Small intestine (tissue), 7 donors: ENCODE data around the gene CCDC180. TPM values are rescaled to one million over a fixed set of nuclear protein-coding genes. Genes with fewer than 3 reads are reported as not detected.

Experiments
- DNase-seq, 2 donors: peaks; one replicate each; pipeline versions ENCODE4 v3.0.0 to v3.0.0-alpha.2; 2013
- FAIRE-seq: peaks from 2 replicates; lab custom pipeline; 2012; peaks lifted over from hg19 to GRCh38; lab: Jason Lieb, UNC
- H3K27ac ChIP-seq, 3 donors: one replicate each; pipeline ENCODE4 v1.5.1; 2013; ENCODE audit warnings: low read length in 2 of 3, mild to moderate bottlenecking in 2 of 3, control low read depth in 1 of 3, inconsistent platforms in 1 of 3, low read depth in 1 of 3, moderate library complexity in 1 of 3
- H3K27me3 ChIP-seq, 3 donors: one replicate each; pipeline ENCODE4 v1.6.1; 2013; ENCODE audit warnings: low read length in 3 of 3, inconsistent platforms in 1 of 3; ENCODE audit not compliant: control insufficient read depth in 3 of 3, insufficient read depth in 3 of 3
- H3K36me3 ChIP-seq, 3 donors: one replicate each; pipeline ENCODE4 v1.6.1; 2013; ENCODE audit warnings: low read length in 3 of 3, inconsistent platforms in 1 of 3, low read depth in 1 of 3, mild to moderate bottlenecking in 1 of 3, moderate library complexity in 1 of 3; ENCODE audit not compliant: control insufficient read depth in 3 of 3, insufficient read depth in 2 of 3
- H3K4me1 ChIP-seq, 3 donors: one replicate each; pipeline ENCODE4 v1.6.1; 2013; ENCODE audit warnings: low read length in 2 of 3, inconsistent platforms in 1 of 3, low read depth in 1 of 3, mild to moderate bottlenecking in 1 of 3, moderate library complexity in 1 of 3; ENCODE audit not compliant: control insufficient read depth in 3 of 3, insufficient read depth in 2 of 3
- H3K4me3 ChIP-seq, 3 donors: one replicate each; pipeline ENCODE4 v1.5.1; 2013; ENCODE audit warnings: low read length in 3 of 3, control low read depth in 1 of 3, inconsistent platforms in 1 of 3, low read depth in 1 of 3, mild to moderate bottlenecking in 1 of 3, moderate library complexity in 1 of 3
- H3K9me3 ChIP-seq, 2 donors: one replicate each; pipeline ENCODE4 v1.6.1; 2013; ENCODE audit warnings: low read depth in 1 of 2, low read length in 1 of 2; ENCODE audit not compliant: control insufficient read depth in 2 of 2, insufficient read depth in 1 of 2
- WGBS, 3 donors: extraction: QIAGEN DNeasy Blood & Tissue Kit; methylation state at CpG; one replicate each; pipeline ENCODE4 v1.1.7; 2013; 5-methylcytosine and 5-hydroxymethylcytosine counted together
- polyA plus RNA-seq, 4 donors: library from polyadenylated mRNA; stranded (reverse) in 3 of 4; unstranded in 1 of 4; fragments of 200-250 nt in 3 of 4; fragments of 120-200 nt in 1 of 4; gene quantifications; one replicate each; pipeline versions ENCODE4 v1.2.1 to v1.2.3, GENCODE V29; 2013
- donor health status: healthy with polysubstance abuse.
- donor health status: control.
- donor health status: control.
- donor health status: Bipolar disorder and iron deficiency.
- donor health status: healthy.

The CCDC180 gene
- polyA plus RNA-seq, 4 donors: 1.5 to 7.7 TPM; not detected in 2

DNA sequence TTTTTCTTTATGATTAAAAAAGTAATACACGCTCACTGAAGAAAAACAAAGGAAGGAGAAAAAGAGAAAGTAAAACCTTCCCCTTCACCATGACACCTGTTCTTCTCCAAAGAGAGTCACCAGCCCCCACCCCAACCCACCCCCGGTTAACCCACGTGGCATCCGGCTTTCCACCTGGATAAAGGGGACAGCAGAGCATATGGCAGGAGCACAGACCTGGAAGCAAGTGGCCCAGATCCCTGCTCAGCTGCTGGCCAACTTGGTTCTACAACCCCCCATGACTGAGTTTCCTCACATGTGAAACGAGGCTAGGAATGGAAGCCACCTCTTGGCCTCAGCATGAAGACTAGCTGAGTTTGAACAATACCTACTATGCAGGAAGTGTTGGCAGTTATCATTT, 5.1 kb downstream of the CCDC180 start:
- no peaks in the 10 kb centered on the region for H3K9me3 ChIP-seq
- peaks cover 0 to 63% (median 0%) of the 10 kb centered on the region in 3 donors for H3K36me3 ChIP-seq
- peaks cover 0 to under 1% (median 0%) of the 10 kb centered on the region in 3 donors for H3K4me1 ChIP-seq
- H3K27ac ChIP-seq: no peak overlapping the region
- DNase-seq (no peak), FAIRE-seq (no peak)
- H3K27me3 ChIP-seq: peaks cover 0 to 9% (median 0%) of the 10 kb centered on the region in 3 donors
- 87 to 94% (median 88%) methylated on average over 5 of the region's 5 CpGs for WGBS, 3 donors
- no peak overlapping the region for H3K4me3 ChIP-seq

DNA sequence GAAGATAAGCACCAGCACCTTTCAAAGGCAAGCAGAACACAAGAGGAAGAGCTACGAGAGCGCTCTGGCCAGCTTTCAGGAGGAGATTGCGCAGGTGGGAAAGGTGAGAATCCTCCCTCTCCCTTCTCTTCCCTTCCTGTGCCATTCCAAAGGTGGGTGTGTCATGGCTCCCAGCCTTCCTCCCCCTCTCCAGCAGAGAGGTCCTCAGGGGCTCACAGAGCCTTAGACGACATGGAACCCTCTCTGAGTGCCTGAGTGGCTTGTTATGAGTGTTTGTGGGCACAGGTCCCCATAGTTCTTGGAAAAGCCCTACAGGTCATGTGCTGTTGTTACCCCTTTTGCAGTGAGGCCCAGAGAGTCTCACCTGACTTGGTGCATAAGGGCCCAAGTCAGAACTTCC, 5.8 kb downstream of the CCDC180 start:
- DNase-seq (no peak), FAIRE-seq (no peak)
- peaks cover 0 to 2% (median 0%) of the 10 kb centered on the region in 3 donors for H3K27me3 ChIP-seq
- H3K27ac ChIP-seq: no peak overlapping the region
- 92 to 95% (median 93%) methylated on average over 4 of the region's 4 CpGs for WGBS, 3 donors
- no peaks in the 10 kb centered on the region for H3K9me3 ChIP-seq
- H3K4me3 ChIP-seq: no peak overlapping the region
- H3K4me1 ChIP-seq: no peaks in the 10 kb centered on the region
- H3K36me3 ChIP-seq: peaks cover 0 to 68% (median 0%) of the 10 kb centered on the region in 3 donors

DNA sequence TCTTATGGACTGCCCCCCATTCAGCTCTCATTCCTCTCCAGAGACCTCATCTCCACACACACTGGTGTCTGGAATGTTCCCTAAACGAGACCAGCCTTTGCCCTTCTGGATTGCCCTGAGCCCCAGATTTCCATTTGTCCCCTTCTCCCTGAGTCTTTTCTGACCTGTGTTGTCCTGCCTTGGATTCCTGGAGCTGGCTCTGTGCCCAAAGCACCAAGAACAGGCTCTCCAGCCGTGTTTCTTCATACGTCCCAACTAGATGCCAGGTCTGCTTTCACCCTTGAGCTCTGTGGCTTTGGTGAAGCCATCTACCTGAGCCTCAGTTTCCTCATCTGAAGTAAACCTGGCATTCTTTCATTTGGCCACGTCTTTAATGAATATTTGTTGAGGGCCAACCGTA, 6.3 kb downstream of the CCDC180 start:
- FAIRE-seq (no peak), DNase-seq (no peak)
- Histone ChIP-seq H3K36me3 (peaks cover 0 to 73% (median 0%) of the 10 kb centered on the region in 3 donors), H3K4me3 (no peak overlapping the region), H3K9me3 (no peaks in the 10 kb centered on the region), H3K27ac (no peak overlapping the region), H3K27me3 (no peaks in the 10 kb centered on the region), H3K4me1 (no peaks in the 10 kb centered on the region)
- WGBS, 3 donors: 85 to 88% (median 88%) methylated on average over 5 of the region's 5 CpGs

DNA sequence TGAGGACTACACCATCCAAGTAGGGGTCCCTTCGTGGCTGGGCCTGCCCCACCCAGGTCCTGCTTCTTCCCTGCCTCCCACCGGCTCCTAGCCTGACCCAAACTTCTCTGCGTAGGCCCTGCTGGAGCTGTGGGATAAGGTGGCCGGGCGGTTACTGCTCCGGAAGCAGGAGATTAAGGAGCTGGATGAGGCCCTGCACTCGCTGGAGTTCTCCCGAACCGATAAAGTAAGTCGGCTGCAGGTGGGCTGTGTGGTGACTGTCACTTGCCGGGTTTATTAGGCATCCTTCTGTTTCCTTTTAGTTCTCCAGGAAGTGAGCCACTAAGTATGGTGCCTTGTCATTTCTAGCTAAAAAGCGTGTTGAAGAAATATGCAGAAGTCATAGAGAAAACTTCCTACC, 7.0 kb downstream of the CCDC180 start:
- FAIRE-seq (no peak), DNase-seq (no peak)
- Histone ChIP-seq H3K9me3 (no peaks in the 10 kb centered on the region), H3K27me3 (no peaks in the 10 kb centered on the region), H3K36me3 (peaks cover 0 to 71% (median 0%) of the 10 kb centered on the region in 3 donors), H3K4me1 (no peaks in the 10 kb centered on the region), H3K4me3 (no peak overlapping the region), H3K27ac (no peak overlapping the region)
- 91 to 96% (median 95%) methylated on average over 12 of the region's 12 CpGs for WGBS, 3 donors

DNA sequence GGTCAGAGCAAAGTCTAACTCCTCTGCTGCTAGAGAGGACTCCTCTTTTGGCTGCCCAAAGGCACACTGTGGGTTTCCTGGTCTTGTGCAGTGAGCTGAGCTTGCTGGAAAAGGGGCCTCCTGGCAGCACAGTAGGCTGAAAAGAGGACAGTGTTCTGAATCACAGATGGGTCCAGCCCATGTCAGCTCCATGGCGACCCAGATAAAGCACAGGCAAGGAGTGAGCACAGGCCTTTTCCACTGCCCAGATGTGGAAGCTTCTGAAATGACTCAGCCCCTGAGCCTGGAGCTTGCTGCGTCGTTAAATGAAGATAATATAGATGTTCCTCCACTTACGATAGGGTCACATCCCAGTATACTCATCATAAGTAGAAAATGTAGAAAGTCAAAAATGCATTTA, 8.1 kb downstream of the CCDC180 start:
- FAIRE-seq (no peak), DNase-seq (no peak)
- Histone ChIP-seq H3K36me3 (peaks cover 0 to 68% (median 0%) of the 10 kb centered on the region in 3 donors), H3K9me3 (no peaks in the 10 kb centered on the region), H3K27me3 (no peaks in the 10 kb centered on the region), H3K4me3 (no peak overlapping the region), H3K4me1 (no peaks in the 10 kb centered on the region), H3K27ac (no peak overlapping the region)
- WGBS, 3 donors: 93 to 94% (median 94%) methylated on average over 4 of the region's 4 CpGs

DNA sequence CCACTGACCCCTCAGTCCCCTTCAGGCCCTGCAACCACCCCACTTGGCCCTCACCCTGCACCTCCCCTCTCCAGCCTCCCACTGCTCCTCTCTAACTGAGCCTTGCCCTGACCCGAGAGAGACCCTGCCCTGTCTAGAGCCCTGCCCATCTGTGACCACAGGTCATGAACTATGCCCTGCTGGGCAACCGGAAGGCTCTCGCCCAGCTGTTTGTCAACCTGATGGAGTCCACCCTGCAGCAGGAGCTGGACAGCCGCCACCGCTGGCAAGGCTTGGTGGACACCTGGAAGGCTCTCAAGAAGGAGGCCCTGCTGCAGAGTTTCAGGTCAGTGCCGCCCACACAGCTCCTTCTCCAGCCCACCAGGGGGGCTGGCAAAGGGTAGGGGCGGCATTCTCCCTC, 9.4 kb downstream of the CCDC180 start:
- H3K4me3 ChIP-seq: no peak overlapping the region
- no peak overlapping the region for H3K27ac ChIP-seq
- peaks cover 0 to 62% (median 0%) of the 10 kb centered on the region in 3 donors for H3K36me3 ChIP-seq
- no peaks in the 10 kb centered on the region for H3K9me3 ChIP-seq
- 89 to 93% (median 92%) methylated on average over 7 of the region's 7 CpGs for WGBS, 3 donors
- DNase-seq: no peak
- H3K27me3 ChIP-seq: no peaks in the 10 kb centered on the region
- FAIRE-seq: no peak
- H3K4me1 ChIP-seq: no peaks in the 10 kb centered on the region

DNA sequence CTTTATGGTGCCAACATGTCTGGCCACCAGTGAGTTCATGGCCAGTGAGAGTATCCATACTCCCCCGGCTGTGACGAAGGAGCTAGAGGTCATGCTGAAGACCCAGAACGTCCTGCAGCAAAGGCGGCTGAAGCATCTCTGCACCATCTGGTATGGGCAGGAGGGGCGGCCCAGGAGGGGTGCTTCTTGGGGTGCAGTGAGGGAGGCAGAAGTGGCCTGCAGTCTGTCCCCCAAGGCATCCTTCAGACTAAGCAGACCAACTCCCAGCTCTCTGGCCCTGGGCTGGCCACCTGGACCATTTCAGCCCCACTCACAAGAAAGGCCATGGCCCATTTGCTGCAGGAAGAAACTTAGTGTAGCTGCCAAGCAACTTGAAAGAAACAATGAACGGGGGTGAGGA, 11.0 kb downstream of the CCDC180 start:
- Histone ChIP-seq H3K36me3 (peaks cover 0 to 62% (median 0%) of the 10 kb centered on the region in 3 donors), H3K27ac (no peak overlapping the region), H3K4me3 (no peak overlapping the region), H3K4me1 (no peaks in the 10 kb centered on the region), H3K9me3 (no peaks in the 10 kb centered on the region), H3K27me3 (no peaks in the 10 kb centered on the region)
- 89 to 92% (median 91%) methylated on average over 6 of the region's 6 CpGs for WGBS, 3 donors
- DNase-seq (no peak), FAIRE-seq (no peak)

DNA sequence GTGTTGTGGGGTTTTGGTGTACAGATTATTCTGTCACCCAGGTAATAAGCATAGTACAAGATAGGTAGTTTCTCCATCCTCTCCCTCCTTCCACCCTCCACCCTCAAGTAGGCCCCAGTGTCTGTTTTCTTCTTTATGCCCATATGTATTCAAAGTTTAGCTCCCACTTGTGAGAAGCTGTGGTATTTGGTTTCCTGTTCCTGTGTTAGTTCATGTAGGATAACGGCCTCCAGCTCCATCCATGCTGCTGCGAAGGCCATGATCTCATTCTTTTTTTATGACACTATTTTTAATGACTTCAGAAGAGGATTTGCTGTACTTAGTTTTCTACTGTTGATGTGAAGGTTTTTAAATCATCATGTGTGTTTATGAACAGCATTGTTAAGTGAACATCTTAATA, 11.9 kb downstream of the CCDC180 start:
- Histone ChIP-seq H3K4me1 (no peaks in the 10 kb centered on the region), H3K4me3 (no peak overlapping the region), H3K27ac (no peak overlapping the region), H3K36me3 (peaks cover 0 to 61% (median 0%) of the 10 kb centered on the region in 3 donors), H3K27me3 (no peaks in the 10 kb centered on the region), H3K9me3 (no peaks in the 10 kb centered on the region)
- FAIRE-seq: no peak
- no peak for DNase-seq
- 67 to 84% (median 68%) methylated on average over 2 of the region's 2 CpGs for WGBS, 3 donors

DNA sequence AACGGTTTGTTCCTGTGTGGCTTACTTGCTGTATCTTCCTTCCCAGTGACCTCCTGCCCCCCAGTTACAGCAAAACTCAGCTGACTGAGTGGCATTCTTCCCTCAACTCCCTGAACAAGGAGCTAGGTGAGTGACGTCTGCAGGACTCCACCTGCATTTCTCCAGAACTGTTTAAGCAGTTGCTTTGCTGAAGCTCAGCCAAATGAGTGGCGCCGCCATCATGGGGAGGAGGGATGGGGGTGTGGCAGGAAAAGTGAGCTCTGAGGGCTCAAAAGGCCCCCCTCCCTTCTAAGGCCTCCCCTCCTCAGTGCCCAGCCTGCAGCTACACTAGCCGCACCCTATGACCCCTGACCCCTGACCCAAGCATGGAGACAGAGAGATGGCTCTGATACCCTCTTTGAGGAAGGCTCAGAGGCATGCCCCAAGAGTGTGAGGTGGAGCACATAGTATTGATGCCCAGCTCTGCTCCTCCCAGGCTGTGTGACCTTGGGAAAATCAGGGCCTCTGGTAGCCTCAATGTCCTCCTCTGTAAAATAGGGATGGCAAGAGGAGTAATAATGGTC, 12.7 kb downstream of the CCDC180 start:
- no peak overlapping the region for H3K27ac ChIP-seq
- H3K4me1 ChIP-seq: no peaks in the 10 kb centered on the region
- H3K4me3 ChIP-seq: no peak overlapping the region
- peaks cover 0 to 60% (median 0%) of the 10 kb centered on the region in 3 donors for H3K36me3 ChIP-seq
- no peaks in the 10 kb centered on the region for H3K27me3 ChIP-seq
- DNase-seq: no peak
- FAIRE-seq: no peak
- 88 to 90% (median 89%) methylated on average over 5 of the region's 5 CpGs for WGBS, 3 donors
- no peaks in the 10 kb centered on the region for H3K9me3 ChIP-seq
